CD8-positive, alpha-beta memory T cell (primary cell): ENCODE data around the gene ATXN1. TPM values are rescaled to one million over a fixed set of nuclear protein-coding genes. Genes with fewer than 3 reads are reported as not detected.
A peak's percentile ranks its signal among the peaks of the same experiment; 100 is the strongest.
"Not testable (repeated sequence)": the region's sequence is repeated elsewhere in the genome, so short reads cannot be mapped to it uniquely, and the experiment has no call there.

ENCODE experiments used
- CTCF ChIA-PET: fragments of 350-600 bp; sonication (Branson Sonifier 250); formaldehyde crosslinking; loops from one replicate; lab custom pipeline; 2021; ENCODE audit warnings: antibody characterized with exemption; lab: Charles Lee
- POLR2A ChIA-PET: fragments of 350-600 bp; sonication (Branson Sonifier 250); formaldehyde crosslinking; loops from one replicate; lab custom pipeline; 2021; ENCODE audit warnings: antibody characterized with exemption; lab: Charles Lee
- DNase-seq, 5 donors: peaks; one replicate each; pipeline versions ENCODE4 v3.0.0 to v3.0.0-alpha.2; 2020 to 2022; ENCODE audit warnings: mixed read lengths in 1 of 5
- H3K27ac ChIP-seq: one replicate; pipeline ENCODE4 v1.7.0; 2013; ENCODE audit warnings: low read depth, mild to moderate bottlenecking, low read length, moderate library complexity
- H3K27me3 ChIP-seq: 2 replicates; pipeline ENCODE4 v1.7.0; 2013; ENCODE audit warnings: low read length, mild to moderate bottlenecking; ENCODE audit not compliant: insufficient read depth, poor library complexity, severe bottlenecking
- H3K36me3 ChIP-seq: 2 replicates; pipeline ENCODE4 v1.7.0; 2013; ENCODE audit warnings: mild to moderate bottlenecking, low read length, moderate library complexity; ENCODE audit not compliant: insufficient read depth
- H3K4me1 ChIP-seq: 2 replicates; pipeline ENCODE4 v1.7.0; 2013; ENCODE audit warnings: mild to moderate bottlenecking, low read length, moderate library complexity; ENCODE audit not compliant: insufficient read depth
- H3K4me3 ChIP-seq: 2 replicates; pipeline ENCODE4 v1.7.0; 2013; ENCODE audit warnings: mild to moderate bottlenecking, low read length
- H3K9me3 ChIP-seq: 2 replicates; pipeline ENCODE4 v1.7.0; 2013; ENCODE audit warnings: mild to moderate bottlenecking, low read length
- H3K27ac Mint-ChIP-seq, 8 donors: one replicate each; pipeline ENCODE4 v1.8.0; 2020 to 2021; ENCODE audit warnings: mixed read lengths in 8 of 8, mild to moderate bottlenecking in 6 of 8, inconsistent platforms in 3 of 8, moderate library complexity in 3 of 8
- H3K27me3 Mint-ChIP-seq, 2 donors: one replicate each; pipeline ENCODE4 v1.8.0; 2020 to 2021; ENCODE audit warnings: mixed read lengths in 2 of 2, mild to moderate bottlenecking in 1 of 2, moderate library complexity in 1 of 2
- H3K36me3 Mint-ChIP-seq, 3 donors: one replicate each; pipeline ENCODE4 v1.8.0; 2020 to 2021; ENCODE audit warnings: mixed read lengths in 3 of 3, inconsistent platforms in 1 of 3, mild to moderate bottlenecking in 1 of 3
- H3K4me1 Mint-ChIP-seq, 3 donors: one replicate each; pipeline ENCODE4 v1.8.0; 2020 to 2021; ENCODE audit warnings: mixed read lengths in 3 of 3, inconsistent platforms in 1 of 3, mild to moderate bottlenecking in 1 of 3
- H3K4me3 Mint-ChIP-seq, 7 donors: one replicate each; pipeline ENCODE4 v1.8.0; 2020 to 2021; ENCODE audit warnings: mixed read lengths in 7 of 7, mild to moderate bottlenecking in 6 of 7, moderate library complexity in 4 of 7, inconsistent platforms in 2 of 7
- H3K9me3 Mint-ChIP-seq, 5 donors: one replicate each; pipeline ENCODE4 v1.8.0; 2020 to 2022; ENCODE audit warnings: mixed read lengths in 5 of 5, mild to moderate bottlenecking in 3 of 5, moderate library complexity in 2 of 5, inconsistent platforms in 1 of 5
- polyA plus RNA-seq: library from polyadenylated mRNA; unstranded; fragments of 300-500 nt; fragmentation: Illumina TruSeq; gene quantifications from one replicate; pipeline ENCODE4 v1.2.3, GENCODE V29; 2021
- total RNA-seq, 2 experiments: library from RNA; stranded (reverse); gene quantifications; one replicate each; pipeline ENCODE4 v1.2.3, GENCODE V29; 2021

Gene ATXN1
- total and polyA plus RNA-seq, 3 experiments from 2014 or later, result 20.0 to 114 (median 111) TPM

DNA sequence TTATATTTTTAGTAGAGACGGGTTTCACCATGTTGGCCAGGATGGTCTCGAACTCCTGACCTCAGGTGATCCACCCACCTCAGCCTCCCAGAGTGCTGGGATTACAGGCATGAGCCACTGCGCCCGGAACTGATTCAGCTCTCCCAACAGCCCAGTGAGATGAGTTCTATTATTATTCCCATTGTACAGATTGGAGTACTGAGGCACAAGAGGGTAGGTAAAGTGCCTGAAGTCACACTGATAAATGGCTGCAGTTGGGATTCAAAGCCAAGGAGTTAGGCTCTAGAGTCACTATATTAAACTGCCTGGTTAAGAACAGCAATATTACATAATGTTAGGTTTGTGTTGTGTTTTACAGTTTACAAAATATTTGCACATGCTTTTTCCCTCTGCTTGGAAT, 220.9 kb downstream of the ATXN1 start:
- Mint-ChIP-seq H3K36me3 (peaks cover 0 to 41% (median 6%) of the 10 kb centered on the region in 3 donors), H3K27ac (peak overlapping the region in 1 of 8 donors; percentile 54), H3K4me1 (peaks cover 3 to 26% (median 16%) of the 10 kb centered on the region in 3 donors)
- H3K36me3 ChIP-seq, H3K4me1 ChIP-seq, DNase-seq, H3K27me3 Mint-ChIP-seq, H3K4me3 Mint-ChIP-seq, H3K9me3 ChIP-seq, H3K27me3 ChIP-seq, POLR2A ChIA-PET, H3K9me3 Mint-ChIP-seq, H3K27ac ChIP-seq, H3K4me3 ChIP-seq: not testable (repeated sequence)
- CTCF ChIA-PET, result interaction anchor here (1.3 kb wide), 1 partner anchor 18 kb away, joined by 4 read pairs; no protein-coding TSS in a partner anchor

DNA sequence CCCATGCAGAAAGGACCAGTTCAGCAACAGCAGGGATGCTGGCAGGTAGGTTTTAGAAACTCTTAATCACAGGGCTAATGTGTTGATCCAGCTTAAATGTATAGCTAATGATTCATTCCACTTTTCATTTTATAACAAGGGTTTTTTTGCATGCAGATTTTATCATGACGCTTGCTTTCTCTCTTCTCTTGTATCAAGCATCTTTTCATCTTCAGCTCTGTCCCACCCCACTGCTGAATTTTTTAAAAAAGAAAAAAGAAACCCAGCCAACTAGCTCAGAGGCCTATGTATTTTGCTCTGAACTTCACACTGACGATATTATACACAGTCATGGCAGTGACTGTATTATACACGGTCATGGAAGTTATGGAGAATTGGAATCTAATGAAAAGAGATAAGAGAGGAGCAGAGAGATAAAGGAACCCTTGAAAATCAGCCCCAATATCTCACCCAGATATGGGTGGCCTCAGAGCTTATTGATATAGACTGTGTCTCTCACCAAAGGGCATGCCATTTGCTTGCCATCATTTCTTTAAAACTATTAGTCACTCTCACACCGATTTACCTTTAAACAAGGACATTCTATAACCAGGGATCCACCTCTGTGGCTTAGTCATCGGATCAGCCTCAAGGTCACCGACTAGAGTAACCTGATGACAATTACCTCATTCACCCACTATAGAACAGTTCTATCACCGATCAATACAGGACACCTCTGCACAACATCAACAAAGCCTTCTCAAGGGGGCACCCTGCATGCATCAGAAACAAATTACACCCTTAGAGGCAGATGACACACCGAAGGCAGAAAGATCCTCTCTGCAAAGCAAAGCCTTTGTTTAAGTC, 222.0 kb downstream of the ATXN1 start:
- H3K36me3 Mint-ChIP-seq, result peaks cover 0 to 31% (median 2%) of the 10 kb centered on the region in 3 donors
- no peaks in the 10 kb centered on the region for H3K9me3 Mint-ChIP-seq
- Histone ChIP-seq H3K9me3 (no peaks in the 10 kb centered on the region), H3K4me1 (no peaks in the 10 kb centered on the region), H3K27me3 (no peaks in the 10 kb centered on the region), H3K4me3 (no peak overlapping the region), H3K36me3 (no peaks in the 10 kb centered on the region), H3K27ac (no peak overlapping the region)
- DNase-seq, result no peak
- H3K4me3 Mint-ChIP-seq, result no peak overlapping the region
- ChIA-PET CTCF (interaction anchor here (1.0 to 1.3 kb wide), 2 partner anchors 17 to 28 kb away, joined by 3 to 4 read pairs; no protein-coding TSS in a partner anchor), POLR2A (interaction anchor here (0.6 kb wide), 1 partner anchor 128 kb away, joined by 3 read pairs; no protein-coding TSS in a partner anchor)
- peak overlapping the region in 6 of 8 donors; percentile 1 to 54 (median 32) for H3K27ac Mint-ChIP-seq
- H3K4me1 Mint-ChIP-seq, result peaks cover 10 to 32% (median 27%) of the 10 kb centered on the region in 3 donors
- H3K27me3 Mint-ChIP-seq, result peaks cover 0 to 1% of the 10 kb centered on the region in 2 donors

DNA sequence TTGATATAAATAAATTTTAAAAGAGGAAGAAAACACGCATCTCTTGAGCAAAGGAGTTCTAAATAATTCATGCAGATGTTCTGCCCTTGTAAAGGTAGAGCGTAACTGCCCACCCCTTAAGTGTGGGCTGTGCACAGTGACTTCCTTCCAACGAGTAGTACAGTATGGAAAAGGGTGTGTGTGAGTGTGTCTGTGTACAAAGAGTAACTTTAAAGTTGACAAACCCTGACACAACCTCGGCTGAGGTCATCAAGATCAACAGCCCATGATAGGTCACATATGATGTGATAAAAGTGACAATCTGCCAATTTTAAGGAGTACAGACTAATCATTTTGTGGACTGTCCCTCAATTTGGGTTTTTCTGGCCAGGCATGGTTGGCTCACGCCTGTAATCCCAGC, 225.7 kb downstream of the ATXN1 start:
- H3K9me3 Mint-ChIP-seq, result no peaks in the 10 kb centered on the region
- H3K27me3 ChIP-seq, result no peaks in the 10 kb centered on the region
- ChIA-PET POLR2A (no interaction called here), CTCF (no interaction called here)
- H3K36me3 Mint-ChIP-seq, result peaks cover 0 to 17% (median 4%) of the 10 kb centered on the region in 3 donors
- no peak overlapping the region for H3K27ac Mint-ChIP-seq
- H3K36me3 ChIP-seq, result no peaks in the 10 kb centered on the region
- peaks cover 13 to 59% (median 48%) of the 10 kb centered on the region in 3 donors for H3K4me1 Mint-ChIP-seq
- H3K27ac ChIP-seq, result no peak overlapping the region
- H3K4me3 Mint-ChIP-seq, result no peak overlapping the region
- H3K27me3 Mint-ChIP-seq, result peaks cover 0 to 1% of the 10 kb centered on the region in 2 donors
- no peaks in the 10 kb centered on the region for H3K4me1 ChIP-seq
- DNase-seq, result no peak
- H3K4me3 ChIP-seq, result no peak overlapping the region
- H3K9me3 ChIP-seq, result no peaks in the 10 kb centered on the region

DNA sequence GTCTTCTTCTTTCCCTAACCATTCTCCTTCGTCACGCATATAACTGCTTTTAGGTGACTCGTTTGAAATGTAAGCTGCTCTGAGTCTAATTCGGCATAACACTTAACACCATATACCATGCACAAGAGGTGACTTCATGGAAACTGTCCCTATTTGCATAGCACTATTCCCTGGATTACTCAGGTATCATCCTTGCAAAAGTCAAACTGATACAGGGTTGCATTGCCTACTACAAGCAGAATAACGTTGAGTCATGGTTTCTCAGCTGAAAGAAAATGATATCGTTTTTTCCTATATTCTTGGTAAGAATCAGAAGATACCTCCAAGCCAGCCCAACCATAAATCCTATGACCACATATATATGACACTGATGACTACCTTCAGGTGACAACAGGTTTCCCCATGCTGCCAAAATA, 227.5 kb downstream of the ATXN1 start:
- no peaks in the 10 kb centered on the region for H3K27me3 ChIP-seq
- no peaks in the 10 kb centered on the region for H3K4me1 ChIP-seq
- no peak overlapping the region for H3K27ac ChIP-seq
- H3K4me3 ChIP-seq, result no peak overlapping the region
- Mint-ChIP-seq H3K9me3 (no peaks in the 10 kb centered on the region), H3K4me3 (no peak overlapping the region), H3K27me3 (peaks cover 0 to 1% of the 10 kb centered on the region in 2 donors), H3K27ac (peak overlapping the region in 1 of 8 donors; percentile 6), H3K4me1 (peaks cover 15 to 46% (median 36%) of the 10 kb centered on the region in 3 donors), H3K36me3 (peaks cover 0 to 11% (median 3%) of the 10 kb centered on the region in 3 donors)
- POLR2A ChIA-PET, result no interaction called here
- H3K9me3 ChIP-seq, result no peaks in the 10 kb centered on the region
- H3K36me3 ChIP-seq, result no peaks in the 10 kb centered on the region
- CTCF ChIA-PET, result no interaction called here
- DNase-seq, result no peak

DNA sequence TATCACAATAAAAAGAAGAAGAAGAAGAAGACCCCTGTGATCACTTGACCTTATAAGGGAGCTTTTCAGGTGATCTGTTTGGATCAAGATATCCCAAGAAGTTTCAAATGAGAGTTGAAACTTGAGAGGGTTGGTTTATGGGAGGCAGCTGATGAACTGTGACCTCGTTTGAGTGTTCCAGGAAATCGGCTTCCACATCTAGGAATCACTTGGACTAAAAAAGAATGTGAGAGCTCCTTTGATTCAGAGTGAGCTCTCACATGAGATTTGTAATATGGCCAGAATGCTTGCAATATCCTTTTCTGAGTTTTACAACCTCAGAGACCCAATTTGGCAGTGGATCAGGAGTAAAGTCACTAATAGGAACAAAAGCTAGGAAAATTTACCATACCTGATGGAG, 228.1 kb downstream of the ATXN1 start:
- H3K9me3 Mint-ChIP-seq, result no peaks in the 10 kb centered on the region
- Histone ChIP-seq H3K27me3 (no peaks in the 10 kb centered on the region), H3K27ac (no peak overlapping the region), H3K4me3 (no peak overlapping the region), H3K4me1 (no peaks in the 10 kb centered on the region), H3K36me3 (no peaks in the 10 kb centered on the region), H3K9me3 (no peaks in the 10 kb centered on the region)
- CTCF ChIA-PET, result no interaction called here
- H3K36me3 Mint-ChIP-seq, result peaks cover 0 to 13% (median 3%) of the 10 kb centered on the region in 3 donors
- H3K4me1 Mint-ChIP-seq, result peaks cover 15 to 46% (median 36%) of the 10 kb centered on the region in 3 donors
- POLR2A ChIA-PET, result no interaction called here
- peaks cover 0 to 1% of the 10 kb centered on the region in 2 donors for H3K27me3 Mint-ChIP-seq
- DNase-seq, result no peak
- no peak overlapping the region for H3K27ac Mint-ChIP-seq
- no peak overlapping the region for H3K4me3 Mint-ChIP-seq

DNA sequence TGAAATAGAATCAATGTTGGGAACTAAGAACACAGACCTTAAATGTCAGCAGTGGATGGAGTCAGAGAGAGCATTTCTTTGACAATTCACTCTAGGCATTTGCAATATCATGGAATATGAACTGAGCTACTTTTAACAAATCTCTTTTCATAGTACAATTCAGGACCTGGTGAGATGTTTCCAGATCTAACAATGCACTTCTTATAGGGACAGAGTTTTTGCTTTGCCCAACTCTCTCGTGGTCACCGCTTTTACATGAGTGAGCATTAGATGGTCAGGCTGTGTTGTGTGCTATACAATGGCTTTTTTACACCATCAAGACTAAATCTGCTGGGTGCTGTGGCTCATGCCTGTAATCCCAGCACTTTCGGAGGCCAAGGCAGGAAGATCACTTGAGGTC, 233.6 kb downstream of the ATXN1 start:
- POLR2A ChIA-PET, result interaction anchor here (0.6 kb wide), 1 partner anchor 86 kb away, joined by 3 read pairs; no protein-coding TSS in a partner anchor
- no peaks in the 10 kb centered on the region for H3K9me3 Mint-ChIP-seq

DNA sequence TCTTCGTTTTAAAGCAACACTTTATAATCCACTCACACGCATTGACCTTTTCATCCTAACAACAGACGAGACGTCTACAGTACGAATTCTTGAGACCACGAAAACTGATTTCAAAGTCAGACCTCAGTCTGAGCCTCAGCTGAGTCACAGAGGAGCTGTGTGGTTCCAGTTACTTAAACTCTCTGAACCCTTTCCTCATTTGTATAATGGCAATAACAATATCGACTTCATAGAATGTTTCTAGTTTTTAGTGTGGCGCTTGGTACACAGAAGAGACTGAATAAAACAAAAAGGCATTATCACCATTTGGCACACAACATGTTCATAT, 236.9 kb downstream of the ATXN1 start:
- Histone ChIP-seq H3K27me3 (no peaks in the 10 kb centered on the region), H3K27ac (no peak overlapping the region), H3K36me3 (no peaks in the 10 kb centered on the region), H3K4me1 (no peaks in the 10 kb centered on the region), H3K4me3 (no peak overlapping the region), H3K9me3 (no peaks in the 10 kb centered on the region)
- Mint-ChIP-seq H3K27ac (peak overlapping the region in 4 of 8 donors; percentile 3 to 48 (median 36)), H3K4me3 (no peak overlapping the region), H3K4me1 (peaks cover 24 to 58% (median 30%) of the 10 kb centered on the region in 3 donors), H3K36me3 (peaks cover 9 to 53% (median 15%) of the 10 kb centered on the region in 3 donors), H3K27me3 (no peaks in the 10 kb centered on the region), H3K9me3 (no peaks in the 10 kb centered on the region)
- ChIA-PET POLR2A (no interaction called here), CTCF (no interaction called here)
- DNase-seq, result no peak

More for the DNA sequence above, 233.6 kb downstream of the ATXN1 start:
- Histone ChIP-seq H3K36me3 (no peaks in the 10 kb centered on the region), H3K27ac (no peak overlapping the region), H3K9me3 (no peaks in the 10 kb centered on the region), H3K4me1 (no peaks in the 10 kb centered on the region), H3K27me3 (no peaks in the 10 kb centered on the region), H3K4me3 (no peak overlapping the region)
- DNase-seq, result no peak
- Mint-ChIP-seq H3K4me3 (no peak overlapping the region), H3K27me3 (no peaks in the 10 kb centered on the region), H3K36me3 (peaks cover 6 to 34% (median 11%) of the 10 kb centered on the region in 3 donors), H3K4me1 (peaks cover 12 to 49% (median 25%) of the 10 kb centered on the region in 3 donors), H3K27ac (peak overlapping the region in 3 of 8 donors; percentile 9 to 44 (median 24))
- CTCF ChIA-PET, result interaction anchor here (1.4 kb wide), 1 partner anchor 16 kb away, joined by 3 read pairs; no protein-coding TSS in a partner anchor
